Mucosa of stomach (tissue), 1 donor: ENCODE measurements around the gene MALRD1.

ENCODE experiments used
- H3K27me3 ChIP-seq: one replicate; pipeline ENCODE4 v1.7.0; 2013; ENCODE audit warnings: mild to moderate bottlenecking, low read length; ENCODE audit not compliant: control insufficient read depth, insufficient read depth
- H3K36me3 ChIP-seq: one replicate; pipeline ENCODE4 v1.7.0; 2013; ENCODE audit warnings: low read length; ENCODE audit not compliant: control insufficient read depth, insufficient read depth
- H3K4me1 ChIP-seq: one replicate; pipeline ENCODE4 v1.7.0; 2013; ENCODE audit warnings: mild to moderate bottlenecking, low read length; ENCODE audit not compliant: control insufficient read depth, insufficient read depth
- H3K4me3 ChIP-seq: one replicate; pipeline ENCODE4 v1.7.0; 2013; ENCODE audit warnings: low read length
- H3K9ac ChIP-seq: one replicate; pipeline ENCODE4 v1.7.0; 2013; ENCODE audit warnings: mild to moderate bottlenecking, low read length, moderate library complexity
- H3K9me3 ChIP-seq: one replicate; pipeline ENCODE4 v1.7.0; 2013; ENCODE audit warnings: mild to moderate bottlenecking, low read length, moderate library complexity; ENCODE audit not compliant: control insufficient read depth
- donor health status: Pancreatic carcinoma.

The MALRD1 gene

GRCh38 chr10:19479854-19480253 is 431.3 kb downstream of the MALRD1 start:
- H3K4me3 ChIP-seq = no peak overlapping the region
- H3K4me1 ChIP-seq = no peaks in the 10 kb centered on the region
- no peaks in the 10 kb centered on the region for H3K27me3 ChIP-seq
- no peak overlapping the region for H3K9ac ChIP-seq
- no peaks in the 10 kb centered on the region for H3K9me3 ChIP-seq
- H3K36me3 ChIP-seq = no peaks in the 10 kb centered on the region

DNA sequence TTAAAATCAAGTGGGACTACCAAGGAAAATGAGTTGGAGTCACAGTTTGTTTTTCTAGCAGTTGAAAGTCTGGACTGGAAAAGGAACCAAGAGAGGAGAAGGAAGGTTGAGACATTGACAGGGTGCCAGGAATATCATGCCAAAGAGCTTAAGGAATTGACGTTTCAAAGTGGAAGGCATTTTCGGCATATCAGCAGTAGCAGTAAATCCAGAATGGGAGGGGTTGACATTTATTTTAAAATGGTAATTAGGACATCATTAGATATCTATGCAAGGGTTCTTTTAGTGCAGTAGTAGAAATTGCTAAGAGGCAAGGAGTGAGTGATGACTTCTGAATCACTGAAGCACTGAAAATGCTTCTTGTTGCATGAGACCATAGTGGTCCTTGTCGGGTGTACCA is 431.8 kb downstream of the MALRD1 start:
- H3K9ac ChIP-seq = no peak overlapping the region
- H3K9me3 ChIP-seq = no peaks in the 10 kb centered on the region
- no peaks in the 10 kb centered on the region for H3K27me3 ChIP-seq
- H3K4me1 ChIP-seq = no peaks in the 10 kb centered on the region
- H3K4me3 ChIP-seq = no peak overlapping the region
- no peaks in the 10 kb centered on the region for H3K36me3 ChIP-seq

GRCh38 chr10:19483421-19483820 is 434.8 kb downstream of the MALRD1 start:
- no peaks in the 10 kb centered on the region for H3K4me1 ChIP-seq
- H3K27me3 ChIP-seq = no peaks in the 10 kb centered on the region
- H3K36me3 ChIP-seq = no peaks in the 10 kb centered on the region
- H3K4me3 ChIP-seq = no peak overlapping the region
- H3K9ac ChIP-seq = no peak overlapping the region
- no peaks in the 10 kb centered on the region for H3K9me3 ChIP-seq

DNA sequence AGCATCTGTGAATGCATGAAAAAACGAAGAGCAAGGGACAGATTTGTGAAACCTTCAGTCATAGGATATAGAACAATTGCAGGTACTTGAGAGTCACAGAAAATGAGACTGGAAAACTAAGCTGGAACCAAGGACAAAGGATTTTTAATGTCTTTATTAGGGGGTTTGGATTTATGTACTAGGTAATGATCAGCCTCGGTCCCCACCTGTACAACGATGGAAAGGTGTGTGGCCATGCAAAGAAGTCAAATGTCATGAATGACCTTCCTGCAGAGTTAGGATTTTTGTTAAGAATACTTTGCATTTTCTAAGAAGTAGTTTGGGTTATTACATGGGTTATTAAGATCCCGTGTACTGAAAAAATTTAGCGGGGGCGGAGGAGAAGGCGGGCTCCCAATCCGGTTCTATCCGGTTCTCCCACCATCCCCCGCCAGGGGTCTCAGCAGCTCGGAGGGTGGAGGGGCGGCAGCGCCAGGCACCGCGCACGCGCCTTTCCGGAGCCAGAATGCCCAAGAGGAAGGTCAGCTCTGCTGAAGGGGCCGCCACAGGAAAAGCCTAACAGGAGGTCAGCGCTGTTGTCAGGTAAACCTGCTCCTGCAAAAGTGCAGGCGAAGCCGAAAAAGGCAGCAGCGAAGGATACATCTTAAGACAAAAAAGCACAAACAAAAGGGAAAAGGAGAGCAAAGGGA is 440.1 kb downstream of the MALRD1 start:
- Histone ChIP-seq H3K9me3 (no peaks in the 10 kb centered on the region), H3K27me3 (no peaks in the 10 kb centered on the region), H3K4me1 (no peaks in the 10 kb centered on the region), H3K36me3 (no peaks in the 10 kb centered on the region), H3K9ac (no peak overlapping the region), H3K4me3 (no peak overlapping the region)

DNA sequence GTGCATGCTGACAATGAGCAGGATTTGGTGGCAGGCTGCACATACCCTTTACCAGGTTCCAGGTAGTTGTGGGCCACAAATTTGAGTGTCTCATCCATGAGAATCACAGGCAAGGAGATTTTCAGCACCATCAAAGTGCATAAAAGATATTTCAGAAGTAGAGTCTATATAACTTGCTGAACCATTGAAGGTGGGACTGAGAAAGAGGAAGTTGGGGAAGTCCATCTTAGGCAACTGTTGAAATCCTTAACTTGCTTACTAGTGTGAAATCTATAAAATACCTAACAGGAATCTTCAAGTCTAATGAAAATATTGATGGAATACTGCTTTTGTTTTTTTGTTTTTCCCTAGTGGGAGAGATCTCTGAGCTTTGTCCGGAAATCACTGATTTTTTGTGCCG is 442.6 kb downstream of the MALRD1 start:
- Histone ChIP-seq H3K27me3 (no peaks in the 10 kb centered on the region), H3K36me3 (no peaks in the 10 kb centered on the region), H3K9me3 (no peaks in the 10 kb centered on the region), H3K4me1 (no peaks in the 10 kb centered on the region), H3K9ac (no peak overlapping the region), H3K4me3 (no peak overlapping the region)

DNA sequence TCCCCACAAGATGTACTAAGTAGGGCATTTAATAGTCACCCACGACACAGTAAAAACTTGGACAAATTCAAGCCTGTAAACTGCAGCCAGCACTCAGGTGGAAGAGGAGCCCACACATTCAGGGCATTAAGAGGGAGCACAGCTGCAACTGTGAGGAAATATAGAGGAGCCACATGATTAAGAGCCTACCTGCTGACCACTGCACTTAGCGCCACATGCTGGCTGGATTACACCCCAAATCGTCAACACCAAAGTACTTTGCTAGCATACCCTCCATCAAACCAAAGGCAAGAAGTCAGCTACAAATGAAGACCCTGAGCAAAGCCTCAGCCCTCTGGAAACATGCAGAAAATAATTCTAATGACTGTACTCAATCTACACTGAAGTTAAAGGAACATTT is 445.3 kb downstream of the MALRD1 start:
- no peaks in the 10 kb centered on the region for H3K36me3 ChIP-seq
- no peak overlapping the region for H3K9ac ChIP-seq
- H3K4me3 ChIP-seq = no peak overlapping the region
- H3K27me3 ChIP-seq = no peaks in the 10 kb centered on the region
- no peaks in the 10 kb centered on the region for H3K9me3 ChIP-seq
- H3K4me1 ChIP-seq = no peaks in the 10 kb centered on the region

DNA sequence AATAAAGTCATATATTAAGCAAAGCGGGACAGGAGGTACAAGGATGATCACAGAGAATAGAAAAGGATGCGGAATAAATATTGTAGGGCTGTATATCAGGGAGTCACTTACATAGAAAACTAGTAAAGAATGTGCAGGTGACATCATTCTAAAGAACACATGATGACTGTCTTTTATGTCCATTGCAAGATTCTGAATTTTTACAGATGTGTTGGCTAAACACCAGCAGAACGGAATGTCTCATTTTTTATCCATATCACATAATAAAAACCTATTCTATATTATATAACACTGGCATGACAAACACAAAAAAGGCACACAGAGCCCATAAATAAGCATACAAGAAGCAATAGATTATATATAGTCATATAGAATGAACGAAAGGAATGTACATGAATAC is 448.4 kb downstream of the MALRD1 start:
- Histone ChIP-seq H3K9ac (no peak overlapping the region), H3K4me1 (no peaks in the 10 kb centered on the region), H3K9me3 (no peaks in the 10 kb centered on the region), H3K4me3 (no peak overlapping the region), H3K36me3 (no peaks in the 10 kb centered on the region), H3K27me3 (no peaks in the 10 kb centered on the region)

GRCh38 chr10:19498393-19499290 is 450.0 kb downstream of the MALRD1 start:
- H3K9me3 ChIP-seq = no peaks in the 10 kb centered on the region
- no peak overlapping the region for H3K4me3 ChIP-seq

GRCh38 chr10:19499291-19499770 is 450.7 kb downstream of the MALRD1 start:
- no peak overlapping the region for H3K9ac ChIP-seq
- no peaks in the 10 kb centered on the region for H3K4me1 ChIP-seq
- no peak overlapping the region for H3K4me3 ChIP-seq
- no peaks in the 10 kb centered on the region for H3K36me3 ChIP-seq
- H3K9me3 ChIP-seq = no peaks in the 10 kb centered on the region
- H3K27me3 ChIP-seq = no peaks in the 10 kb centered on the region

More at GRCh38 chr10:19498393-19499290, 450.0 kb downstream of the MALRD1 start:
- H3K9ac ChIP-seq = no peak overlapping the region
- no peaks in the 10 kb centered on the region for H3K36me3 ChIP-seq
- no peaks in the 10 kb centered on the region for H3K27me3 ChIP-seq
- H3K4me1 ChIP-seq = no peaks in the 10 kb centered on the region

DNA sequence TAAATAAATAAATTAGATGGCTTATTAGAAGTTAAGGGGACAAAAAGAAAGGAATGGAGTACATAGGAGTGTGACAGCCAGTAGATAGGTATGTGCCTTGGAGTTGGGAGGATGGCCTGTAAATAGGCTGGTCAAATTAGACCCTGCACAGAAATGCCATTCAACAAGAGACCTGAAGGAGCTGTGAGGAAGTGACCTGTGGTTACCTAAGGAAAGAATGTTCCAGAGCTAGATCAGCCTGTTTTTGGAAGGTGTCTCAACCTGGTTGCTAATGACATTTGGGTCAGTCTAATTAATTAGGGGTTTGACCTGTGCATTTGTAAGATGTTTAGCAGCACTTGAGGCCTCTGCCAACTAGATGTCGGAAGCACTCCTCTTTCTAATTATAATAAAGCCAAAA is 452.4 kb downstream of the MALRD1 start:
- no peaks in the 10 kb centered on the region for H3K4me1 ChIP-seq
- no peaks in the 10 kb centered on the region for H3K36me3 ChIP-seq
- no peak overlapping the region for H3K4me3 ChIP-seq
- H3K9me3 ChIP-seq = no peaks in the 10 kb centered on the region
- H3K27me3 ChIP-seq = no peaks in the 10 kb centered on the region
- no peak overlapping the region for H3K9ac ChIP-seq

- Histone ChIP-seq H3K36me3 (no peaks in the 10 kb centered on the region), H3K4me3 (no peak overlapping the region), H3K4me1 (no peaks in the 10 kb centered on the region), H3K27me3 (no peaks in the 10 kb centered on the region), H3K9me3 (no peaks in the 10 kb centered on the region), H3K9ac (no peak overlapping the region)
Observed at GRCh38 chr10:19505320-19506312, 457.0 kb downstream of the MALRD1 start.
